WTC11 (cell line): Measurements from ENCODE around the gene NINJ2.

Source experiments
- ATF3 ChIP-seq: sonication (generic); formaldehyde crosslinking; conservative IDR thresholded peaks from 2 replicates; pipeline ENCODE4 v1.8.1; 2022; ENCODE audit warnings: mild to moderate bottlenecking, missing genetic modification reagents
- CTCF ChIP-seq: fragments of 200-600 bp; IDR thresholded peaks from 2 replicates; pipeline ENCODE4 v1.8.0; 2022; ENCODE audit warnings: antibody characterized with exemption
- ELF4 ChIP-seq: sonication (generic); formaldehyde crosslinking; IDR thresholded peaks from 2 replicates; pipeline ENCODE4 v1.8.1; 2022; ENCODE audit warnings: low read depth, mild to moderate bottlenecking, moderate library complexity, missing genetic modification reagents
- ESRRA ChIP-seq: sonication (generic); formaldehyde crosslinking; IDR thresholded peaks from 2 replicates; pipeline ENCODE4 v1.8.1; 2022; ENCODE audit warnings: mild to moderate bottlenecking, missing genetic modification reagents, borderline replicate concordance
- GRHL2 ChIP-seq: fragments of 250-450 bp; sonication (Bioruptor Pico); IDR thresholded peaks from 2 replicates; pipeline ENCODE4 v1.8.0; 2022; ENCODE audit warnings: mild to moderate bottlenecking, moderate library complexity; ENCODE audit not compliant: insufficient replicate concordance, severe bottlenecking
- KAT7 ChIP-seq: sonication (generic); formaldehyde crosslinking; IDR thresholded peaks from 2 replicates; pipeline ENCODE4 v1.8.1; 2023; ENCODE audit warnings: missing genetic modification reagents, mild to moderate bottlenecking, borderline replicate concordance
- MAX ChIP-seq: sonication (generic); formaldehyde crosslinking; IDR thresholded peaks from 2 replicates; pipeline ENCODE4 v1.8.0; 2022; ENCODE audit warnings: mild to moderate bottlenecking, missing genetic modification reagents
- NFE2L1 ChIP-seq: sonication (generic); formaldehyde crosslinking; IDR thresholded peaks from 2 replicates; pipeline ENCODE4 v1.8.1; 2023; ENCODE audit warnings: missing genetic modification reagents
- NFYB ChIP-seq: sonication (generic); formaldehyde crosslinking; conservative IDR thresholded peaks from 2 replicates; pipeline ENCODE4 v1.8.0; 2022; ENCODE audit warnings: low read depth, missing genetic modification reagents
- OVOL2 ChIP-seq: fragments of 250-450 bp; sonication (Bioruptor Pico); IDR thresholded peaks from 2 replicates; pipeline ENCODE4 v1.9.0; 2021; ENCODE audit warnings: mild to moderate bottlenecking, borderline replicate concordance
- SP1 ChIP-seq: sonication (generic); formaldehyde crosslinking; conservative IDR thresholded peaks from 2 replicates; pipeline ENCODE4 v1.8.1; 2022; ENCODE audit warnings: missing genetic modification reagents
- STAT6 ChIP-seq: sonication (generic); formaldehyde crosslinking; conservative IDR thresholded peaks from 2 replicates; pipeline ENCODE4 v1.8.1; 2023; ENCODE audit warnings: mild to moderate bottlenecking, low read depth, missing genetic modification reagents, moderate library complexity
- TEAD4 ChIP-seq: sonication (generic); formaldehyde crosslinking; IDR thresholded peaks from 2 replicates; pipeline ENCODE4 v1.8.0; 2022; ENCODE audit warnings: mild to moderate bottlenecking, missing genetic modification reagents
- ZNF232 ChIP-seq: sonication (generic); formaldehyde crosslinking; IDR thresholded peaks from 2 replicates; pipeline ENCODE4 v1.8.0; 2022; ENCODE audit warnings: mild to moderate bottlenecking, missing genetic modification reagents

GRCh38 chr12:673849-674248 lies 10.6 kb upstream of the NINJ2 start:
- TF ChIP-seq ZNF232, result no peak
- TF ChIP-seq OVOL2, result no peak
- TF ChIP-seq STAT6 (CRISPR knock-in tag), result no peak
- no peak for TF ChIP-seq CTCF
- TF ChIP-seq ELF4 (CRISPR knock-in tag), result no peak
- TF ChIP-seq NFE2L1 (CRISPR knock-in tag), result no peak
- no peak for TF ChIP-seq NFYB (CRISPR knock-in tag)
- no peak for TF ChIP-seq ATF3
- TF ChIP-seq KAT7 (CRISPR knock-in tag), result no peak
- no peak for TF ChIP-seq TEAD4 (CRISPR knock-in tag)
- no peak for TF ChIP-seq ESRRA (CRISPR knock-in tag)
- TF ChIP-seq GRHL2, result no peak
- TF ChIP-seq SP1 (CRISPR knock-in tag), result no peak
- TF ChIP-seq MAX, result no peak
